ENCODE measurements around the gene IL3RA. TPM values are rescaled to one million over a fixed set of nuclear protein-coding genes. Genes with fewer than 3 reads are reported as not detected.
"Not testable (repeated sequence)": the region's sequence is repeated elsewhere in the genome, so short reads cannot be mapped to it uniquely, and the experiment has no call there.

Gene IL3RA
- total RNA-seq = under 1 TPM; 0.41 to 0.73 TPM

DNA sequence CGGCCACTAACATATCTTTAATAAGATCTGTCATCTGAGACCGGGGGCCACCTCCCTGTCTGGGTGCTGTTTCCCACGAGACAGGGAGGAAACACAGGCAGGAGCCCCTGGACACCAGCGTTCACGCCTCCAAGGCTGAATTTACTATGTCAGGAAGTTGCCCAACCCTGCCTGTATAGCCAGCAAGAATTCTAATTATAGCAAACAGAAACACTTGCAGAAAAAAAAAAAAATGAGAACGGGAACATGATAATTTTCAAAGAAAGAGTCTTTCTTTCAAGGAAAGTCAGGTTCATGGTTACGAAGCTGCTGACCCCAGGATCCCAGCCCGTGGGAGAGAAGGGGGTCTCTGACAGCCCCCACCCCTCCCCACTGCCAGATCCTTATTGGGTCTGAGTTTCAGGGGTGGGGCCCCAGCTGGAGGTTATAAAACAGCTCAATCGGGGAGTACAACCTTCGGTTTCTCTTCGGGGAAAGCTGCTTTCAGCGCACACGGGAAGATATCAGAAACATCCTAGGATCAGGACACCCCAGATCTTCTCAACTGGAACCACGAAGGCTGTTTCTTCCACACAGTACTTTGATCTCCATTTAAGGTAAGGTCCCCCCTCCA, at the start of gene IL3RA:
IL3RA (plus strand) TSS at position 455 of the 613 bp plus-strand sequence. CDS start 4,981 bp downstream, outside the sequence.
- Mint-ChIP-seq H3K27ac (peak within 1 kb of the TSS; percentile 9 to 74), H3K9me3 (no peaks in the 10 kb centered on the region), H3K36me3 (peaks cover 0 to 9% of the 10 kb centered on the region in 2 donors)
- DNase-seq (ENCODE audit: low spot score in 2 of 2) = no peak
- ATAC-seq = peak in 1 of 2 donors; percentile 61

- Mint-ChIP-seq H3K9me3 (peaks cover 11 to 12% of the 10 kb centered on the region in 2 donors), H3K36me3 (peaks cover 11 to 13% of the 10 kb centered on the region in 2 donors), H3K27ac (peak overlapping the region; percentile 93)
- no peak for DNase-seq (ENCODE audit: low spot score in 2 of 2)
- no peak for ATAC-seq
Measured at GRCh38 chrX:1289535-1289934, 47.0 kb upstream of the IL3RA start.

DNA sequence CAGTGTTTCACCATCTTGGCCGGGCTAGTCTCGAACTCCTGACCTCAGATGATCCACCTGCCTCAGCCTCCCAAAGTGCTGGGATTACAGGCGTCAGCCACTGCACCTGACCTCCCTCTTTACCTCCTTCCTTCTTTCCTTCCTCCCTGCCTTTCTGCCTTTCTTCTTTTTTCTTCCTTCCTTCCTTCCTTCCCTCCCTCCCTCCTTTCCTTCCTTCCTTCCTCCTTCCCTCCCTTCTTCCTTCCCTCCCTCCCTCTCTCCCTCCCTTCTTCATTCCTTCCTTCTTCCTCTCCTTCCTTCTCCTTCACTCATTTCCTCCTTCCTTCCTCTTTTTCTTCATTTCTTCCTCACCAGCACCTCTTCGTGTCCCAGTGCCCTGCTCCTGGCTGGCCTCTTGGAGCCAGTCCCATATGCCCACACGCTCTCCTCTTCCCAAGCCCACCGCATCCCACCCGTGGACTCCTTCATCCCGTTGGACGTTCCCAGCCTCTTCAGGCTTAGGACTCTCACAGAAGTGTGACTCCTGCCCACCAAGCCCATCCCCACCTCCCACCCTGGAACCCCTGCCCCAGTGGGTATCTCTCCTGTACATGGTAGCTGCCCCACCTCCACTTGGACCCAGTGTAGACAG, 45.4 kb upstream of the IL3RA start:
- H3K9me3 Mint-ChIP-seq = peaks cover 11 to 12% of the 10 kb centered on the region in 2 donors
- ATAC-seq (no peak), DNase-seq (ENCODE audit: low spot score in 2 of 2) (no peak)
- peaks cover 11 to 13% of the 10 kb centered on the region in 2 donors for H3K36me3 Mint-ChIP-seq
- H3K27ac Mint-ChIP-seq = no peak overlapping the region

DNA sequence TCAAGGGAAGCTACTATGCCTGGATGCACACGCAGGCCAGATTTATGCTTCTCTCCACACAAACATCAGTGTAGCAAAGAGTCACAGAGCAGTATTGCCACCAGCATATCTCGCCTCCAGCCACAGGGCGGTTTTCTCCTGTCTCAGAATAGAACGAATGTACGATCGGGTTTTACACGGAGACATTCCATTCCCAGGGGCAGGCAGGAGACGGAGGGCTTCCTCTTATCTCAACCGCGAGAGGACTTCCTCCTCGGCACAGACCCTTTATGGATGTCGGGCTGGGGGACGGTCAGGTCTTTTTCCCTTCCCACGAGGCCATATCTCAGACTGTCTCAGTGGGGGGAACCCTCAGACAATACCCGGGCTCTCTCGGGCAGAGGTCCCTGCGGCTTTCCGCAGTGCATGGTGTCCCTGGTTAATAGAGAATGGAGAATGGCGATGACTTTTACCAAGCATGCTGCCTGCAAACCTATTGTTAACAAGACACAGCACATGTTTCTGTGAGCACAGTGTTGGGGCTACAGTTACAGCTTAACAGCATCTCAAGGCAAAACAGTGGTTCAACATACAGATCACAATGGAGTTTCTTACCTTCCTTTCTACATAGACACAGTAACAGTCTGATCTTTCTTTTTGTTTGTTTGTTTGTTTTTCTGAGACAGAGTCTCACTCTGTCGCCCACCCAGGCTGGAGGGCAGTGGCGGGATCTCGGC, 43.9 kb upstream of the IL3RA start:
- ATAC-seq (no peak), DNase-seq (ENCODE audit: low spot score in 2 of 2) (no peak)
- H3K36me3 Mint-ChIP-seq = peaks cover 11 to 13% of the 10 kb centered on the region in 2 donors
- peaks cover 11 to 12% of the 10 kb centered on the region in 2 donors for H3K9me3 Mint-ChIP-seq
- no peak overlapping the region for H3K27ac Mint-ChIP-seq

GRCh38 chrX:1294301-1295067, 42.1 kb upstream of the IL3RA start:
- ATAC-seq (peak in 1 of 2 donors; percentile 11), DNase-seq (ENCODE audit: low spot score in 2 of 2) (no peak)
- H3K27ac Mint-ChIP-seq = peak overlapping the region in 1 of 2 donors; percentile 68
- H3K36me3 Mint-ChIP-seq = peaks cover 7% of the 10 kb centered on the region in 2 donors
- H3K9me3 Mint-ChIP-seq = peaks cover 7 to 8% of the 10 kb centered on the region in 2 donors

- no peaks in the 10 kb centered on the region for H3K9me3 Mint-ChIP-seq
- DNase-seq (ENCODE audit: low spot score in 2 of 2) (no peak), ATAC-seq (no peak)
- H3K36me3 Mint-ChIP-seq = no peaks in the 10 kb centered on the region
- H3K27ac Mint-ChIP-seq = no peak overlapping the region
Measured at GRCh38 chrX:1295550-1295949, 41.0 kb upstream of the IL3RA start.

- H3K9me3 Mint-ChIP-seq; DNase-seq (ENCODE audit: low spot score in 2 of 2); H3K36me3 Mint-ChIP-seq; ATAC-seq; H3K27ac Mint-ChIP-seq: not testable (repeated sequence)
Measured at GRCh38 chrX:1297591-1297990, 39.0 kb upstream of the IL3RA start.

DNA sequence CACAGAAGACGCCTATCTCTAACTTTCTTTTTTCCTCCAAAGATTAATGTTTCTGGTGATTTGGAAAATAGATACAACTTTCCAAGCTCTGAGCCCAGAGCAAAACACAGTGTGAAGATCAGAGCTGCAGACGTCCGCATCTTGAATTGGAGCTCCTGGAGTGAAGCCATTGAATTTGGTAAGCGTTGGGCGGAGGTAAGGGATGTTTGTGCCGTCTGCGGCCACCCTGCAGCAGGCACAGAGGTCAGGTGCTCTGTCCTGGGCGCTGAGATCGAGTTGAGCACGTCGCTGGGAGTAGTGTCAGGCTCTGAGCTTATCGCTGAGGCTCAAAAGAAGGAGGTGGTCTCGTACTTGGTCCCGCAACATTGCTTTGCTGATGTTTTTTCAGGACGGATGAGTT, 36.1 kb upstream of the IL3RA start:
- Mint-ChIP-seq H3K36me3 (no peaks in the 10 kb centered on the region), H3K9me3 (no peaks in the 10 kb centered on the region), H3K27ac (no peak overlapping the region)
- DNase-seq (ENCODE audit: low spot score in 2 of 2) (no peak), ATAC-seq (no peak)

DNA sequence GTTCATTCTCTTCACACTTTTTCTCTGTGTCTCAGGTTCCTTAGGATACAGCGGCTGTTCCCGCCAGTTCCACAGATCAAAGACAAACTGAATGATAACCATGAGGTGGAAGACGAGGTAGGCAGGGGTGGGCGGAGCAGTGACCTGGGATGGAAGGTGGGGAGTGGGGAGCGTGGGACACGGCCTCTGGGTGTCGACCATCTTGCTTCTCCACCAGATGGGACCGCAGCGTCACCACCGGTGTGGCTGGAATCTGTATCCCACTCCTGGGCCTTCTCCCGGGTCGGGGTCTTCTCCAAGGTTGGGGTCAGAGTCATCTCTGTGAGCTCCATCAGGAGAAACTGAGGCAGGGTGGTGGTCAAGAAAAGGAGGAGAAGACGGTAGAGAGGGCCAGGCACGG, 31.2 kb upstream of the IL3RA start:
- Mint-ChIP-seq H3K27ac (no peak overlapping the region), H3K9me3 (peaks cover 6 to 7% of the 10 kb centered on the region in 2 donors), H3K36me3 (no peaks in the 10 kb centered on the region)
- DNase-seq (ENCODE audit: low spot score in 2 of 2) = no peak
- no peak for ATAC-seq

GRCh38 chrX:1306909-1307625, 29.5 kb upstream of the IL3RA start:
- ATAC-seq (no peak), DNase-seq (ENCODE audit: low spot score in 2 of 2) (no peak)
- H3K9me3 Mint-ChIP-seq = peaks cover 6 to 7% of the 10 kb centered on the region in 2 donors
- no peak overlapping the region for H3K27ac Mint-ChIP-seq
- no peaks in the 10 kb centered on the region for H3K36me3 Mint-ChIP-seq

- no peak overlapping the region for H3K27ac Mint-ChIP-seq
- ATAC-seq (no peak), DNase-seq (ENCODE audit: low spot score in 2 of 2) (no peak)
- H3K36me3 Mint-ChIP-seq = no peaks in the 10 kb centered on the region
- H3K9me3 Mint-ChIP-seq = peaks cover 6 to 7% of the 10 kb centered on the region in 2 donors
Measured at GRCh38 chrX:1307626-1308340, 28.8 kb upstream of the IL3RA start.

DNA sequence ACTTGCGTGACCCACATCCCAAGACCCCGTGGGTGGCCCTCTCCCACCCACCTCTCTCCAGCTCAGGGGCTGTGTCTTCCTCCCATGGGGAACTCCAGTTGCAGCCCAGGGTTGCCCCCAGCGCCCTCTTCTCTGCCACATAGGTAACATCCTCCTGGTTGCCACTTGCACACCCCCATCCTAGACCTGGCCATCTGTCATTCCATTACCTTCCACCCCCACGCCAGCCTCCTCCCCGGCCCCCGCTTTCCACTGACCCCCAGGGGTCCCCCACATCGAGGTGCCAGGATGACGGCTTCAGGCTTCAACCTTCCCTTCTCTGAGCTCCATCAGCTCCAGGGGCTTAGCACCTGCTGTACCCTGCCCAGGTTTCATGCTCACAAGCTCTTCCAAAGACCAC, 28.1 kb upstream of the IL3RA start:
- H3K36me3 Mint-ChIP-seq = no peaks in the 10 kb centered on the region
- no peak overlapping the region for H3K27ac Mint-ChIP-seq
- H3K9me3 Mint-ChIP-seq = peaks cover 6 to 7% of the 10 kb centered on the region in 2 donors
- DNase-seq (ENCODE audit: low spot score in 2 of 2) (no peak), ATAC-seq (no peak)

GRCh38 chrX:1308917-1309316, 27.7 kb upstream of the IL3RA start:
- not testable (repeated sequence) for H3K9me3 Mint-ChIP-seq; ATAC-seq; H3K36me3 Mint-ChIP-seq; H3K27ac Mint-ChIP-seq; DNase-seq (ENCODE audit: low spot score in 2 of 2)

DNA sequence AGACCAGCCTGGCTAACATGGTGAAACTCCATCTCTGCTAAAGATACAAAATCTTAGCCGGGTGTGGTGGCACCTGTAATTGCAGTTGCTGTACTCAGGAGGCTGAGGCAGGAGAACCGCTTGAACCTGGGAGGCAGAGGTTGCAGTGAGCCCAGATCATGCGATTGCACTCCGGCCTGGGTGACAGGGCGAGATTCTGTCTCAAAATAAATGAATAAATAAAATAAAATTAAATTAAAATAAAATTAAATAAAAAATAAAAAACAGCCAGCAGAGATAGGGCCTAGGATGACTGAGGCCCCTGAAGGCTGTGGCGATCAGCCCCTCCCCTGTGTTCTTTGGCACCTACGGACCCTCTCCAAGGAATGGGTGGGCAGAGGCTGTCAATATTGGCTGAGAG, 22.8 kb upstream of the IL3RA start:
- DNase-seq (ENCODE audit: low spot score in 2 of 2) = no peak
- Mint-ChIP-seq H3K27ac (no peak overlapping the region), H3K9me3 (peaks cover 6 to 8% of the 10 kb centered on the region in 2 donors), H3K36me3 (no peaks in the 10 kb centered on the region)
- ATAC-seq = no peak

GRCh38 chrX:1316527-1316926, 20.1 kb upstream of the IL3RA start:
- Mint-ChIP-seq H3K36me3 (no peaks in the 10 kb centered on the region), H3K9me3 (peaks cover 6 to 8% of the 10 kb centered on the region in 2 donors), H3K27ac (no peak overlapping the region)
- no peak for DNase-seq (ENCODE audit: low spot score in 2 of 2)
- peak; percentile 70 to 86 for ATAC-seq

DNA sequence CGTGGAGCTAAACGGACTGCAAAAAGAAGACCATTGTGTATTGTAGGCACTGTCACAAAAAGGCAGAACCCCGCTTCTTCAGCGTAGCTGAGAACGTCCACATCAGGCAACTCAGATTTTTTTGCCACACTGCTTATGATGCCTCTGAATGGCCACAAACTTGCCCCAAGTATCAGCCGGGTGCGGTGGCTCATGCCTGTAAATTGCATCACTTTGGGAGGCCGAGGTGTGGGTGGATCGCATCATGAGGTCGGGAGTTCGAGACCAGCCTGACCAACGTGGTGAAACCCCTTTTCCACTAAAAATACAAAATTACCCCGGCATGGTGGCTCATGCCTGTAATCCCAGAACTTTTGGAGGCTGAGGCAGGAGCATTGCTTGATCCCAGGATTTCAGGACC, 14.9 kb upstream of the IL3RA start:
- no peaks in the 10 kb centered on the region for H3K9me3 Mint-ChIP-seq
- DNase-seq (ENCODE audit: low spot score in 2 of 2) = no peak
- ATAC-seq = no peak
- H3K36me3 Mint-ChIP-seq = no peaks in the 10 kb centered on the region
- H3K27ac Mint-ChIP-seq = peak overlapping the region in 1 of 2 donors; percentile 65
